Activated CD8-positive, alpha-beta memory T cell treated with anti-CD3 and anti-CD28 coated beads for 1 hour (primary cell): ENCODE measurements around the gene WDR91.

Experiments
- DNase-seq, 2 donors: peaks; one replicate each; pipeline ENCODE4 v3.0.0-alpha.2; 2020; ENCODE audit warnings: low read depth in 1 of 2; ENCODE audit errors: extremely low read depth in 1 of 2

Gene WDR91

DNA sequence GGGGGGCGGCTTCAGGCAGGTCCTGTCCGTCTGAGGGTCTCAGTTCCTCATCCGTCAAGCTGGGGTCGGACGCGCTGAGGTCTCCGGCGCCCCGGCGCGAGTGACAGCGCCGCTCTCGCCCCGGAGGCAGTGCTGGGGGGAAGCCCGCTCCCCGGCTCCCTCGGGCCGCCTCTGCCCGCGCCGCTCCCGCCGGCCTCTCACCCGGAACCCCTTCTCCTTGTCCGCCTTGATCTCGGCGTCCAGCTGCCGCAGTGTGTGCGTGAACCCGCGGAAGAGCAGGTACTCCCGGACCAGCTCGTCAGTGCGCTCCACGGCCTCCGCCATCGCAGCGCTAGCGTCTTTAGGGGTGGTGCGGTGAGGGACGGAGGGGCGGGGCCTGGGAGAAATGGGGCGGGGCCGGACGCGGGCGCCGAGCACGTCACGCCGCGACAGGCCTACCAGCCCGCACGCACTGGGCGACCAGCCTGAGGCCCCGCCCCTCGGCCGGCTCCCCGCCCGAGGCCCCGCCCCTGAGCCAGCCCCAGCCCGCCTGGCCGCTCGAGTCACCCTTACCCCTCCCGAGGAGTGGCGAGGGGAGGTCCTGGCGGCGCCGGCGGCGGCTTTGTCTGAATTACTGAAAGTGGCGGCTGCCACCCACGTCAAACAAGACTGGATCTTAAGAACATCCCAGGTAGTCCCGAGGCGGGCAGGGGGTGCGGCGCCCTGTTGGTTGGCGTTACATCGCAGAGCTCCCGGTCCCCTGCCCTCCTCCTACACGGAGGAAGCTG is at the start of gene WDR91:
WDR91 (minus strand) TSS at position 348 of the 767 bp plus-strand sequence; CDS start at position 324, 24 bp downstream.
- peak; percentile 84 to 95 for DNase-seq

- no peak for DNase-seq
Observed at GRCh38 chr7:135260470-135260869, 49.1 kb upstream of the WDR91 start.

- DNase-seq: no peak
Observed at GRCh38 chr7:135259702-135260101, 48.4 kb upstream of the WDR91 start.

- no peak for DNase-seq
Observed at GRCh38 chr7:135258585-135258984, 47.3 kb upstream of the WDR91 start.

DNA sequence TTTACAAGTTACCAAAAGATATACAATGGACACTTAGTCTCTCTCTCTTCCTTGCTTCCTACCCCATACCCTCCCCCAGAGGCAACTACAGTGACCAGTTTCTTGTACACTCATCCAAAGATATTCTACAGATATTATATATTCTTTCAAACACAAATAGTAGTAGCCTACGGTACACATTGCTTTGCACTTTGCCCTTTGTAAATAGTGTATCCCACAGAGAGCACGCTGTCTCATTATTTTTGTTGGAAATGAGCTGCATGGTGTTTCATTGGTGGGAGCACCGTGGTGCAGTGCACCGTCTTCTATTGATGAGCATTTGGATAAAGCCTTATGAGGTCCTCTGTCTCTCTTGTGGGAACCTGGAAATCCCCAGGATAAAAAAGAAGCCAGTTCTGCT is 46.5 kb upstream of the WDR91 start:
- no peak for DNase-seq

DNA sequence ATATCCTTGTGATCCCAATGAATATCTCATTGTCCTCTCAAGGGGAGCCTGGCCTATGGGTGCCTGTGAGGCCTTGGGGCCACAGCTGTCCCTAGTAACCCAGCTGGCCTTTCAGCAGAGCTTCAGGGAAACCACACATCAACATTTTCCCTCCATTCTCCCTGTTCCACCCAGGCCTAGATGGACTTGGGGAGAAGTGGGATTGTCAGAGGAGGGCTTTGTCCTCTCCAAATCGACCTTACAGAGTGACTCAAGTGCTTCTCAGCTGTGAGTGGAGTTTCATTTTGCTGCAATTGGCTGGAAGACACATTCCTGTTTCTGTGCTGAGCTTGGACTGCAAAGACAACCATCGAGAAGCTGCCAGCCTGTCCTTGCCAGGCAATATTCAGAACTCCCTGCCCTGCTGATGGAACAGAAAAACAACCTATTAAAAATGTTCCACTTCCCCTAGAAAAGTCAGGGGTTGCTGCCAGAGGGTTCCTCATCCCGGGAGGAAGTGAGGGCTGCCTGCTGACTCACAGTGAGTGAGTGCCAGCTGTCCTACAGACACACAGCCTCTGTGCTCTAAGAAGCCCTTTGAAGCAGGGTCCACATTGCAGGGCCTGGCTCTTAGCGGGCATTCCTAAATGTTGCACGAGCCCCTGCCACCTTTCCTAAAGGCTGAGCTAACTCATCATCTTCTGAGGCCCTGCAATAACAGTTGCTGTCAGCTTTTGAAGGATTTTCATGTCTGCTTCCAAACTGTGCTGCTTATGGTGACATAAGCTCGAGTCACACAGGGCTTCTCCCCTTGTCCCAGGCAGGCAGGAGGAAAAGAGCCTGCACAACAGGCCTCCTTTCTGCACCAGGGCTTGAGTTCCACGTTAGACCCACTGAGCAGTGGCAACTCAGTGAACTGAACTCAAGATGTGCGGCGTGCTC is 42.8 kb upstream of the WDR91 start:
- DNase-seq: no peak

- DNase-seq: no peak
Observed at GRCh38 chr7:135251496-135252391, 40.4 kb upstream of the WDR91 start.

- no peak for DNase-seq
Observed at GRCh38 chr7:135248546-135248945, 37.2 kb upstream of the WDR91 start.

DNA sequence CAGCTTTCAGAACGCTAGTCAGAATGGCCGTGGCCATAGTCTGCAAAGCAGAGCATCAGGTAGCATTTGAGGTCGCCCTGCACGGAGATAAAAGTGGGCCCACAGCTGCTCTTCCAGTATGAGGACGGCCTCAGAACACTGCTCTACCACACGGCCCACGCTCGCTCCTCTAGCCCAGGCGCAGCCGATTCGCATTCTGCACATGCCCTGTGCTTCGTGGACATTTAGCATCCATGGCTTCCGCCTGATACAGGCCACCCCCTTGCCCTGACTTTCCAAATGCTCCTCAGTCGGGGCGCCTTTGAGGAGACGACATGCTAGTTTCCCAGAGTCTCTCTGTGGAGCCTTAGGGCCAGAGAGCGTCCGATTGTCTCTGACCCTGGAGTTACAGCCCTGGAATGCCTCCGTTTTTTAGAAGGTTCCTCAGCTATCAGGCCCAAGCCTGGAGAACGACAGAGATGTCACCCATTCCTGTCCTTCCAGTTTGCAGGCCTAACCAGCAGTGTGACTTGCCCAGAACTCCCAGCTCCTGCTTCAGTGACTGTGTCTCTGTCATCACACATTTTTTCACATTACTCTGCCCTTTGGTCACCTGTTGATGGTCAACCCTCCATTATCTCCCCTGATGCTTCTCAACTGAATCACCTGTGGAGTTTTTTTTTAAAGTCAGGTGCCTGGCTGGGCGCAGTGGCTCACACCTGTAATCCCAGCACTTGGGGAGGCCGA is 36.6 kb upstream of the WDR91 start:
- no peak for DNase-seq

DNA sequence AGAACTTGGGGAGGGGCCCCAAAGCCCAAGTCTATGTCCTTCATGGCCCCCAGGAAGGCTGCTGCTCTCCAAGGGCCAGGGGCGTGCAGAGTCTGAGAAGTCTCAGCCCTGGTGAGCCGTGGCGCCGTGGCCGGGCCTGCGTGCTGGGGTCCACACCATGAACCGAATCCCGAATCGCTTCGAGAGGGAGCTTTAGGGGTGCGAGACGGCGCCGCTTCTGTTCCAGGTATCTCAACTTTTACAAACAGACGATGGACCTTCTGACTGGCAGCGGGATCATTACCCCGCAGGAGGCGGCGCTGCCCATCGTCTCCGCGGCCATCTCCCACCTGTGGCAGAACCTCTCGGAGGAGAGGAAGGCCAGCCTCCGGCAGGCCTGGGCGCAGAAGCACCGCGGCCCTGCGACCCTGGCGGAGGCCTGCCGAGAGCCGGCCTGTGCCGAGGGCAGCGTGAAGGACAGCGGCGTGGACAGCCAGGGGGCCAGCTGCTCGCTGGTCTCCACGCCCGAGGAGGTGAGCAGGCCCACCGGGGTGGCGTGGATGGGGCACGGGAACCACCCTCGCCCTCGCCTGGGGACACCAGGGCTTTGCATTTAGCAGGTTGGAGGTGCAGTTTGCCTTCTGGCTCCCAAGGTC is 35.0 kb upstream of the WDR91 start:
- no peak for DNase-seq

DNA sequence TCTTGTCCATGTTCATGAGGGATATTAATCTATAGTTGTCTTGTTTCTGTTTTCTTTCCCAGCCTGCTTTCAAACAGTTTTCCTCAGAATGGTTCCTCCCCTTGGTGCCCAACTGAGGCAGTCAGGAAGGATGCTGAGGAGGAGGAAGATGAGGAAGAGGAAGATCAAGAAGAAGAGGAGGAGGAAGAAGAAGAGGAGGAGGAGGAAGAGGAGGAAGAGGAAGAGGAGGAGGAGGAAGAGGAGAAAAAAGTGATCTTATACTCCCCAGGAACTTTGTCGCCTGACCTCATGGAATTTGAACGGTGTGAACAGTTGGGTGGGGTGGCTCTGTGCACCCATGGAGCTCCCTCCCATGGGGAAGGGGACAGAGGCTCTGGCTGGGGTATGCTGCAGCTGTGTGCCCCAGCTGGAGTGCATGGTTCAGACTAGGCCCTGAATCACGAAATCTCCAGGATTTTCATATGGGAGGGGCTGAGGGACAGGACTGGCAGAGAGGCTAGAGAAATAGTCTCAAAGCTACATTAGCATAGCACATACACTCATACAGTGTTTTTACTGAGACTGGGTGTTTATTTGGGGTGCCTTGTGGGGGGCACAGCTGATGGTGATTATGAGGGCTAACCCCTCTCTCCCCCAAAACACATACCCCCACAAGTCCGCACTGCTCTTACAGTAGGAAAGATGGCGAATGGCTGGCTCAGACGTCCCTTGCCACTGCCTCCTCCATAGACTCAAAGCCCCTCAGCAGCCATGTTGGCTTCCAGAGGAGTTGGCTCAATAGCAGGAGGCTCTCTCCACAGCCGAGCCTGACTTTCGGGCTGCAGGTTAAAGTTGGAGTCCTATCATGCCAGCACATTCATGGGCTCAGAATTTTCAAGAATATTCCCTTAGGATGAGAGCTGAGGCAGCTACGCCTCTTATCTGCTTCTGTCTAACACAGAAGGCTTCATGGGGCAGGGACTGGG is 34.2 kb upstream of the WDR91 start:
- DNase-seq: no peak

DNA sequence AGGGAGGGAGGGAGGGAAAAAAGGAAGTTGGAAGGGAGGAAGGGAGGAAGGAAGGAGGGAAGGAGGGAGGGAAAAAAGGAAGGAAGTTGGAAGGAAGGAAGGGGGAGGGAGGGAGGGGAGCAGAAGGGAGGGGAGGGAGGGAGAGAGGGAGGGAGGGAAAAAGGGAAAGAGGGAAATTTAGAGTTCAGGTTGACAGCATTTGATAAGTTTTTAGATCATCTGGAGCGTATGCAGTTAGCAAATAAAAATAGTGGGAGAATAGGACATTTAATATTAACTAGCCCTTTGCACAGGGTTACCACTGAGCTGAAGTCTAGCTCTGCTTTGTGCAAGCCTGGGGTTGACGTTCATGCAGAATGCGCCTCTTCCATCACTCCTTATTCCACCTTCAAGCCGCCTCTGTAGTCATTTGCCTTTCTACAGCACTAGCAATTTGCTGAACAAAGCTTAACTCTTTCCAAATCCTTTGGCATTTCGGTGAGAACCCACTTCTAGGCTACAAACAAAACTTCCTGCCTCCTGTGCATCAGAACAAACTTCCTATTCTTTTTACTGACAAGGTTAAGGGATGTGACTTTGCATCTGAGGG is 30.9 kb upstream of the WDR91 start:
- DNase-seq: no peak

- no peak for DNase-seq
Observed at GRCh38 chr7:135240441-135240840, 29.1 kb upstream of the WDR91 start.

- no peak for DNase-seq
Observed at GRCh38 chr7:135239263-135239662, 27.9 kb upstream of the WDR91 start.

- DNase-seq: no peak
Observed at GRCh38 chr7:135238112-135238744, 26.9 kb upstream of the WDR91 start.

GRCh38 chr7:135236727-135237126 is 25.4 kb upstream of the WDR91 start:
- no peak for DNase-seq

- DNase-seq: no peak
Observed at GRCh38 chr7:135235841-135236240, 24.5 kb upstream of the WDR91 start.

DNA sequence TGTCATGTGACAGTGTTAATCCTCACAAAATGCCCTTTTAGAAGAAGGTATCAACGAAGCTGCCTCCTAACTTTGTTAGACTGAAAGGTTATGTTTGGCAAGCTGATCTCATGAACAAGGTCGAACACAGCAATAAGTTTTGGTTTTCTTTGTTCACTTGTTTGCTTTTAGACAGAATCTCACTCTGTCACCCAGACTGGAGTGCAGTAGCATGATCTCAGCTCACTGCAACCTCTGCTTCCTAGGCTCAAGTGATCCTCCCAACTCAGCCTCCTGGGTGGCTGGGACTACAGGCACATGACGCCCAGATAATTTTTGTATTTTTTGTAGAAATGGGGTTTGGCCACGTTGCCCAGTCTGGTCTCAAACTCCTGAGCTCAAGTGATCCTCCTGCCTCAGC is 23.4 kb upstream of the WDR91 start:
- no peak for DNase-seq
